HuH-7 (cell line): Measurements from ENCODE around the gene RBPMS2.

Source experiments
- DNase-seq: peaks from one replicate; pipeline ENCODE4 v3.0.0; 2011; ENCODE audit warnings: low spot score

Gene RBPMS2

GRCh38 chr15:64782751-64783150, 7.4 kb upstream of the RBPMS2 start:
- no peak for DNase-seq

DNA sequence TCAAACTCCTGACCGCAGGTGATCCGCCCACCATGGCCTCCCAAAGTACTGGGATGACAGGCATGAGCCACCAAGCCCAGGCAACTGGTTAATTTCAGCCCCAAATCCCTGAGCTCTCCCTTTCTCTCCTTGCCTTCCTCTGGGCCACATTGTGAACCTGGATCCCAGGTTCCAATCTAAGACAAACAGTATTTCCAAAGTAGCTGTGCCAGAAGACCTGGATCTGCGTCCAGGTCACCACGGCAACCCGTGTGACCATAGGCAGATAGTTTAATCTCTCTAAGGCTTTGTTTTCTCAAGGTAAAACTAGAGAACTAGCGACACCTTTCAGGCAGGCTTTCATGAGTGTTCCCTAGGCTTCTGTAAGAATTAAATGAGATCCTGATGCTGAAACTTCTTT, 5.9 kb upstream of the RBPMS2 start:
- DNase-seq: no peak

GRCh38 chr15:64780600-64781156, 5.3 kb upstream of the RBPMS2 start:
- no peak for DNase-seq

- DNase-seq: no peak
These were observed 4.2 kb upstream of the RBPMS2 start for GRCh38 chr15:64779630-64780029.

- no peak for DNase-seq
These were observed 3.6 kb upstream of the RBPMS2 start for GRCh38 chr15:64779024-64779423.

DNA sequence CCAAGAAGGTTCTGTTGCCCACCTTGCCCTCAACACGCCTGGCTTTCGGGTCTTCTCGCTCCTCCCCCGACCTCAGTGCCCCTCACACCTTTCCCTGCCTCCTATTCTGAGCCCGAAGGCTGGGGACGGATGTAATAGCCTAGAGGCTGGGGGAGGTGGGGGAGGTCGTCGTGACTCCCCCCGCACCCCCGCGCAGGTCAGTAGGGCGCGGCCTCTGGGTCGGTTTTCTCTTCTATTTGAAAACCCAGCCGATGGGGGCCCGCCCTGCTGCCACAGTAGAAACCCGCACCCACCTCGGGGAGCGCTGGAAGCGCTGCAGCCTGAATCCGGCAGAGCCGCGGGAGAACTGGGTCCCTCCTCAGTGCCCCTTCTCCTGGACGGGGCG, 1.0 kb upstream of the RBPMS2 start:
- no peak for DNase-seq

DNA sequence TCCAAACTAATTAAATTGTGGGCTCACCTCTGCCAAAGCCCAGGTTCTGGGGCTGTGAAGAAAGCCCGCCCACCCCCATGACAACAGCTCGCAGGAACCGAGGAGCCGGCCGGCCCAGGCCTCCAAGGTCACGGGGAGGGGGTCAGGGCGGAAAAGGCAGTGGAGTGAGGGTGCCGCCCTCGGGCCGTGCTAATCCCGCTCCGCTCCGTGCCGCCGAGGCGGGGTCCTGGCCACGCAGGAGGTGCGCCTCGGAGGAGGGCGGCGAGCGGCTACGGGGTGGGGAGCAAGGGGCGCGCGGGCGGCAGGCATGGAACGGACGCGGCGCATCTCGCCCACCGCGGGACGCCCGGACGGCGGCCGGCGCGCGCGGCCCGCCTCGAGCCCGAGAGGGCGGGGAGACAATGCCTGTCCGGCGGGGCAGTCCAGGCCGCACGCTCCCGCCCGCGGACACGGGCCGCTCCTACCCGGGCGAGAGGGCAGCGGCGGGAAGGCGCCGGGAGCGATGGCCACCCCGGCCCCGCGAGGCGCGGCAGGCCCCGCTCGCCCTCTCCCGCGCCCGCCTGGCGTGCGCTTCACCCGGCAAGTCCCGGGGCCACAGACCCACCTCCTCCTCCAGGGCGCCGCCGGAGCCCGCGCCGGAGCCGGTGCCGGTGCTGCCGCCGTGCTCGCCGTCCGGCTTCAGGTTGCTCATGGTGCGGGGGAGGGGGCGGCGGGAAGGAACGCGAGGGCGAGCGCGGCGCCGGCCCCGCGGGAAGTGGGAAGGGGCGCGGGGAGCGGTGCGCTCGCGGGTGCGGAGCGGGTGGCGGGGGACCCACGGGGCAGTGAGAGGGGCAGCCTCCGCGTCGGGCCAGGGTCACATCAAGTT, 528 bp downstream of the RBPMS2 start:
- peak; percentile 39 for DNase-seq

DNA sequence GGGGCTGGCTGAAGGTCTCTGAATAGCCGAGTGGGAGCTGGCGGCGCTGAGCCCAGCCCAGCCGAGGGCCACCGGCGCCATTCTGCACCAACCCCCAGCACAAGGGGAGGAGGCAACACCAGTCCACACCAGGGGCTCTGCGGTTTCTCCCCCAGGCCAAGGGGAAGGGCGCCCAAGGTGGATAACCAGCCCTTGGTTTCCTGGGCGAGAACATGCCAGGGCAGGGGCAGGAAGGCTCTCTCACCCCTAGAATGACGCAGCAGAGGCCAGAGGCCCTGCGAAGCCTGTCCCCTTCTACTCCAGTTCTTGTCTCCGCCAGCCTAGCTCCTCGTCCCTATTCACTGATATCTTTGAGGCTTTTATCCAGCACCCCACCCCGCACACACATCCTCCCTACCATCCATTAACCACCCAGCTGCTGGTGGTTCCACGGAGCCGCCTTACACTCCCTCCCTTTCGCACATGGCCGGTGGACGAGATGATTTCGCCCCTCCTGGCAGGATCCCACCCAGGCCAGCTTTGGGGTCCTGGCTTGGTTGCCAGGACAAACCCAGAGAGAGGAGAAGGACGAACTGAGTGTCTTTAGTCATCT, 1.3 kb downstream of the RBPMS2 start:
- DNase-seq: no peak

DNA sequence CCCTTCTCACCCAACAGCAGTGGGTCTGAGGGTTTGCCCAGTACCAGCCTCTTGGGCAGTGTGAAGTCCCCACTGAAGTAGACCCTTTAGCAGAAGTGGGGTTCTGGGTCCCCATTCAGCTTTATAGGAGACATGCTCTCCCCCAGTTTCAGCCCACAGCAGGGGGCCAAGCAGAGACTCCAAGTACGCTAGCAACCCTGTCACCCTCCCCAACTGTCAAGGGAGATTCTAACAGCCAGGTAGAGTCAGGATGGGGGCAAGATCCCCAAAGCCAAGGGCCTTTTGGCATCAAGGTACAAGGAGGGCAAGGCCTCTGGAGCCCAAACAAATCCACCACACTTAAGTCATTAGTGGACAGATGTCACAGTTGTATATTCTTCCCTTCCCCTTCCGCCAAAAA, 1.8 kb downstream of the RBPMS2 start:
- no peak for DNase-seq

GRCh38 chr15:64772964-64773363, 2.4 kb downstream of the RBPMS2 start:
- no peak for DNase-seq

- no peak for DNase-seq
These were observed 2.9 kb downstream of the RBPMS2 start for GRCh38 chr15:64772488-64772887.

GRCh38 chr15:64770626-64771025, 4.8 kb downstream of the RBPMS2 start:
- DNase-seq: no peak

GRCh38 chr15:64767203-64767602, 8.2 kb downstream of the RBPMS2 start:
- DNase-seq: no peak

- no peak for DNase-seq
These were observed 9.3 kb downstream of the RBPMS2 start for GRCh38 chr15:64766058-64766457.

- no peak for DNase-seq
These were observed 11.5 kb downstream of the RBPMS2 start for GRCh38 chr15:64763874-64764273.

- no peak for DNase-seq
These were observed 11.9 kb downstream of the RBPMS2 start for GRCh38 chr15:64763462-64763861.

GRCh38 chr15:64763021-64763420, 12.4 kb downstream of the RBPMS2 start:
- no peak for DNase-seq

- DNase-seq: no peak
These were observed 12.8 kb downstream of the RBPMS2 start for GRCh38 chr15:64762546-64762945.

DNA sequence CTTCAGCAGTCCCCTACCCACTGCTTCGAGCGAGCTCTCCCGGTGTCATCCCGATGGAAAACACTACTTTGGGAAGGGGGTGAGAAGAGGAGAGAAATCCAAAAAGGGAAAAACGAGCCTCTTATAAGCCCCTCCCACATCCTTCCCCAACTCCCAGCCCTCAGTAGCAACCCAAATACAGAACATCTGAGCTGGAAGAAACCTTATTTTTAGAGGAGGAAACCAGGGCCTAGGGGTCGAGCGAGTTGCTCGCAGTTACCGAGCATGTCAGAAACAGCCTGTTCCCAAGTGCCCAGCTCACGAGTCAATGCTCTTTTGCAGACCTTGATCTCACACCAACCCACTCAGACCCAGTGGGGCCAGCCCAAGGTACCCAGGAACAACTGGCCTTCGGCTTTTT, 14.2 kb downstream of the RBPMS2 start:
- DNase-seq: no peak

DNA sequence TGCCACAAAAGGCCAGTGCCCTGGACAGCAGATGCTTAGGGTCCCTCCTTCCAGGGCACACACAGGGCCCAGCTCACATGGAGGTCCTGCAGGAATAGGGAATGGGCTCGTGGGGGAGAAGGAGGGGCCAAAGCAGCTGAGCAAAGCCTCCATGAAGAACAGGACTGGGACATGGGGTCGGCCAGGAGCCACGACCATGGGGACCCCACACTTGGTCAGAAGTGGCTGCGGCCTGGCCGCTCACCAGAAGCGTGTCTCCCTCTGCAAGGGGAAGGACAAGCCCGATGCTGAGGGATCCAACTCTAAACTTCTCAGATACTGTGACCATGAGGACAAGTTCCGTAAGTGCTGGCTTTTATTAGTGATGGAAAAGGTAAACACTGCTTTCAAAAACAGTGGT, 15.3 kb downstream of the RBPMS2 start:
- DNase-seq: no peak

DNA sequence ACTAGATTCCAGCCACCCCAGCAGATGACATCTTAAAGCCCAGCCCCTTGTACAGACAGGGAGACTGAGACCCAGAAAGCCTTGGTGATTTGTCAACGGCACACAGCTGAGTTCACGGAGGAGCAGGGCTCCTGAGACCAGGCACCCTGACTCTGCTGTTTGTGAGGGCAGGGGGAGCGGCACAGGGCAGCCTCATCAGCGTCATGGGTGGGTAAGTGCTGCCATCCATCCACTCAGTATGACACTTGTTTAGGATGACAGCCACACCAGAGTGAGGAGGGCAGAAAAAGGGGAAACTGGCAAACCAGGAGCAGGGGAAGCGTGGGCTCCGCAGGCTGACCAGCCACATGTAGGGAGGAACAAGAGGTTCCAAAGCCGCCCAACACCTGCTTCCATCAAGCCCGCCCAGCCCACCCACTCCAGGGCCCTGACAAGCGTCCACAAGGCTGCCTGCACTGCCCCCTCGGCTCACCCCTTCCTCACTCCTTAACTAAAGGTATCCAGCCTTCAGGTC, 19.9 kb downstream of the RBPMS2 start:
- no peak for DNase-seq

DNA sequence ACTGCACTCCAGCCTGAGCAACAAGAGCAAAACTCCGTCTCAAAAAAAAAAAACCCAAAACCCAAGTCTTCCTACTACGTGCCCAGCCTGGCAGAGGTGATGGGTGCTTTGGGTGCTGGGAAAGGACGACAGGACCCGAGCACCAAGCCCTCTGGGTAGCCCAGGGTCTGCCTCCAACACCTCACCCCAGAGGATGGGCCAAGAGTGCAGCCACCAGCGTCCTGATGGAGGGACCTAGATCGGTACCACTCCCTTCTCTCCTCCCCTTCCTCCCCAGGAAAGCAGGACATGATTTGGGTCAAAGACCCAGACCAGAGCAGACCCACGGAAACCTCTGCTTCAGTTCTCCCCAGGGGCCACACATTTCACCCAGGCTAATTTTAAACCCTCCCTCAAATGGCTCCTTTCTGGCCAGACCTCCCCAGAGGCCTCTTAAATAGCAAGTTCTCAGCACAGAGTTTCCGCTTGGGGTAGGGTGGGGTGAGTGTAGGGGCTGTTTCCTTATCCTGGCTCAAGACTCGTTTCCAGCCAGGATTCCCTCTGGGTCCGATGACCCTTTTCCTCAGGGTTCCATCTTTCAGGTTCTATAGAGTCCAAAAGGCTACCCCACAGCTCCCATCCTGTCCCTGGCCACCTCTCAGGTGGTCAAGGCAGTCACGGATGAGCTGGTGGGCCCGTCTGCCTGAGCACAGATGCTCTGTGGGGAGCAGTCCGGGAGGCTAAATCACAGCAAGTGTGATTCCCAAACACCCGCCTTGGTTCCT, 20.5 kb downstream of the RBPMS2 start:
- no peak for DNase-seq
